Transverse colon (tissue), 4 donors: Measurements from ENCODE around the gene NME9.

ENCODE experiments used
- EP300 ChIP-seq: sonication (generic); formaldehyde crosslinking; IDR thresholded peaks from one replicate; pipeline ENCODE4 v1.6.1; 2017; ENCODE audit warnings: antibody characterized with exemption, low read depth
- POLR2A ChIP-seq: fragments of 450-650 bp; IDR thresholded peaks from one replicate; pipeline ENCODE4 v1.6.1; 2016; ENCODE audit warnings: antibody characterized with exemption, mild to moderate bottlenecking, moderate library complexity
- POLR2AphosphoS5 ChIP-seq, 3 donors: sonication (generic); formaldehyde crosslinking; IDR thresholded peaks; one replicate each; pipeline ENCODE4 v1.6.1; 2016; ENCODE audit warnings: antibody characterized with exemption in 3 of 3
- TF ChIP-seq, protein P1 (sequence below), 5 experiments: fragments of 200-600 bp in 3 of 5; fragments of 450-650 bp in 2 of 5; sonication (generic) in 3 of 5; IDR thresholded peaks; 1 replicate in 2 of 5; 2 replicates in 3 of 5; pipeline ENCODE4 v1.5.1; 2016 to 2017; ENCODE audit warnings: antibody characterized with exemption in 5 of 5, inconsistent platforms in 3 of 5, mild to moderate bottlenecking in 2 of 5, moderate library complexity in 1 of 5

DNA sequence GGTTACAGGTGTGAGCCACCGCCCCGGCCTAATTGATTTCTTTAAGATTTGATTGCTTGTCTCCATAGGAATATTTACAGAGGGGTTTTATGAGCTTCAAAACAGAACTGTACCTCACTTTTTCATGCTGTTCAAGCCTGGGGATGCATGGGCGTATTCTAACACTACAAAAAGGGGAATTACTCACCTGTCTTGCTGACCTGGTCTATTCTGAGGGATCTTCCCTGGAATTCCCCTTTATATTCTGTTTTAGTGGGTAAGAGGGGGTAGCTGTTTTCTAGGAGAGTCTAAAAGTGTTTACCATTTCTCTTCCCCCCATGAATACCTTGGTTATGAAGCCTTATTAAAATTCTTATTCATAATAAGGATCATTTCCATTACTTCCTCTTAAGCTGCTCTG is 48.1 kb downstream of the NME9 start:
- TF ChIP-seq, protein P1, sequence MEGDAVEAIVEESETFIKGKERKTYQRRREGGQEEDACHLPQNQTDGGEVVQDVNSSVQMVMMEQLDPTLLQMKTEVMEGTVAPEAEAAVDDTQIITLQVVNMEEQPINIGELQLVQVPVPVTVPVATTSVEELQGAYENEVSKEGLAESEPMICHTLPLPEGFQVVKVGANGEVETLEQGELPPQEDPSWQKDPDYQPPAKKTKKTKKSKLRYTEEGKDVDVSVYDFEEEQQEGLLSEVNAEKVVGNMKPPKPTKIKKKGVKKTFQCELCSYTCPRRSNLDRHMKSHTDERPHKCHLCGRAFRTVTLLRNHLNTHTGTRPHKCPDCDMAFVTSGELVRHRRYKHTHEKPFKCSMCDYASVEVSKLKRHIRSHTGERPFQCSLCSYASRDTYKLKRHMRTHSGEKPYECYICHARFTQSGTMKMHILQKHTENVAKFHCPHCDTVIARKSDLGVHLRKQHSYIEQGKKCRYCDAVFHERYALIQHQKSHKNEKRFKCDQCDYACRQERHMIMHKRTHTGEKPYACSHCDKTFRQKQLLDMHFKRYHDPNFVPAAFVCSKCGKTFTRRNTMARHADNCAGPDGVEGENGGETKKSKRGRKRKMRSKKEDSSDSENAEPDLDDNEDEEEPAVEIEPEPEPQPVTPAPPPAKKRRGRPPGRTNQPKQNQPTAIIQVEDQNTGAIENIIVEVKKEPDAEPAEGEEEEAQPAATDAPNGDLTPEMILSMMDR (IDR thresholded peaks at IDR 0.05) = no peak
- TF ChIP-seq POLR2AphosphoS5 (IDR thresholded peaks at IDR 0.05) (no peak), POLR2A (no peak), EP300 (no peak)
